Breast epithelium (tissue), 4 donors: ENCODE measurements around the gene TPSAB1. TPM values are rescaled to one million over a fixed set of nuclear protein-coding genes. Genes with fewer than 3 reads are reported as not detected.
"Not testable (repeated sequence)": the region's sequence is repeated elsewhere in the genome, so short reads cannot be mapped to it uniquely, and the experiment has no call there.

ENCODE experiments used
- DNase-seq, 2 donors: peaks; one replicate each; pipeline ENCODE4 v3.0.0-alpha.2; 2019; ENCODE audit warnings: low spot score in 2 of 2
- H3K27ac ChIP-seq, 2 donors: fragments of 200-600 bp; sonication (generic) in 1 of 2; one replicate each; pipeline ENCODE4 v1.5.1; 2016 to 2019; ENCODE audit warnings: mild to moderate bottlenecking in 1 of 2
- H3K27me3 ChIP-seq, 2 donors: fragments of 200-600 bp; sonication (generic) in 1 of 2; one replicate each; pipeline versions ENCODE4 v1.5.1 to v1.6.0; 2017 to 2019; ENCODE audit warnings: control low read depth in 1 of 2, mild to moderate bottlenecking in 1 of 2
- H3K36me3 ChIP-seq: fragments of 200-600 bp; one replicate; pipeline ENCODE4 v1.5.1; 2019
- H3K4me1 ChIP-seq, 2 donors: fragments of 200-600 bp; sonication (generic); one replicate each; pipeline ENCODE4 v1.5.1; 2016 to 2019; ENCODE audit warnings: control low read depth in 1 of 2
- H3K4me3 ChIP-seq, 3 donors: fragments of 200-600 bp; sonication (generic); 1 replicate in 2 of 3; 2 replicates in 1 of 3; pipeline ENCODE4 v1.5.1; 2016 to 2019; ENCODE audit warnings: mild to moderate bottlenecking in 3 of 3, moderate library complexity in 2 of 3
- H3K9me3 ChIP-seq, 2 donors: fragments of 200-600 bp; sonication (generic) in 1 of 2; one replicate each; pipeline ENCODE4 v1.5.1; 2016 to 2019; ENCODE audit warnings: control low read depth in 1 of 2
- CTCF ChIP-seq, 3 donors: fragments of 450-650 bp; IDR thresholded peaks; one replicate each; pipeline ENCODE4 v1.5.1; 2016 to 2017; ENCODE audit warnings: antibody characterized with exemption in 3 of 3, mild to moderate bottlenecking in 3 of 3, moderate library complexity in 3 of 3
- POLR2A ChIP-seq: fragments of 450-650 bp; IDR thresholded peaks from one replicate; pipeline ENCODE4 v1.6.1; 2016; ENCODE audit warnings: antibody characterized with exemption, mild to moderate bottlenecking, moderate library complexity
- POLR2AphosphoS5 ChIP-seq, 3 donors: sonication (generic); formaldehyde crosslinking; IDR thresholded peaks; one replicate each; pipeline ENCODE4 v1.6.1; 2017; ENCODE audit warnings: antibody characterized with exemption in 3 of 3
- intact Hi-C: fragments of 100-400 bp; cut with DNase I; formaldehyde crosslinking; loops from one replicate; pipeline ENCODE4 v1.15.1; 2023; ENCODE audit warnings: low total_unique reads
- total RNA-seq, 3 donors: library from RNA; depleted of rRNA; stranded (reverse); fragments of >200 nt; gene quantifications; one replicate each; pipeline ENCODE4 v1.1.0, GENCODE V29; 2016

Gene TPSAB1
- total RNA-seq, 3 donors from 2014 or later = 5.9 to 156 (median 19.8) TPM

GRCh38 chr16:1243907-1244850 lies 3.7 kb downstream of the TPSAB1 start:
- H3K27me3 ChIP-seq = peaks cover 0 to 11% of the 10 kb centered on the region in 2 donors
- H3K27ac ChIP-seq, H3K9me3 ChIP-seq, H3K4me1 ChIP-seq, intact Hi-C loops, H3K36me3 ChIP-seq, H3K4me3 ChIP-seq, DNase-seq: not testable (repeated sequence)

GRCh38 chr16:1244881-1245280 lies 4.4 kb downstream of the TPSAB1 start:
- intact Hi-C loops = no loop called here
- Histone ChIP-seq H3K27ac (no peak overlapping the region), H3K9me3 (no peaks in the 10 kb centered on the region), H3K4me1 (no peaks in the 10 kb centered on the region), H3K4me3 (no peak overlapping the region), H3K27me3 (peaks cover 0 to 11% of the 10 kb centered on the region in 2 donors), H3K36me3 (no peaks in the 10 kb centered on the region)
- TF ChIP-seq CTCF (IDR thresholded peaks at IDR 0.05) (no peak), POLR2AphosphoS5 (IDR thresholded peaks at IDR 0.05) (no peak), POLR2A (no peak)
- peak in 1 of 2 donors; percentile 78 for DNase-seq

- no peaks in the 10 kb centered on the region for H3K36me3 ChIP-seq
- H3K4me1 ChIP-seq = no peaks in the 10 kb centered on the region
- no peak for DNase-seq
- no peaks in the 10 kb centered on the region for H3K9me3 ChIP-seq
- H3K4me3 ChIP-seq = no peak overlapping the region
- intact Hi-C loops = no loop called here
- peaks cover 0 to 11% of the 10 kb centered on the region in 2 donors for H3K27me3 ChIP-seq
- H3K27ac ChIP-seq = no peak overlapping the region
- TF ChIP-seq CTCF (IDR thresholded peaks at IDR 0.05) (no peak), POLR2A (no peak), POLR2AphosphoS5 (IDR thresholded peaks at IDR 0.05) (no peak)
These were observed 5.0 kb downstream of the TPSAB1 start for GRCh38 chr16:1245452-1246020.

- H3K27ac ChIP-seq, H3K4me3 ChIP-seq, intact Hi-C loops, H3K4me1 ChIP-seq, H3K36me3 ChIP-seq, H3K9me3 ChIP-seq, DNase-seq: not testable (repeated sequence)
- H3K27me3 ChIP-seq = peaks cover 0 to 11% of the 10 kb centered on the region in 2 donors
These were observed 7.5 kb downstream of the TPSAB1 start for GRCh38 chr16:1247903-1248537.

- H3K9me3 ChIP-seq, H3K4me3 ChIP-seq, H3K4me1 ChIP-seq, intact Hi-C loops, DNase-seq, H3K36me3 ChIP-seq, H3K27ac ChIP-seq: not testable (repeated sequence)
- peaks cover 0 to 11% of the 10 kb centered on the region in 2 donors for H3K27me3 ChIP-seq
These were observed 8.7 kb downstream of the TPSAB1 start for GRCh38 chr16:1249031-1249755.

GRCh38 chr16:1253701-1254364 lies 13.3 kb downstream of the TPSAB1 start:
- H3K9me3 ChIP-seq, intact Hi-C loops: not testable (repeated sequence)

GRCh38 chr16:1254821-1255220 lies 14.3 kb downstream of the TPSAB1 start:
- intact Hi-C loops, H3K27ac ChIP-seq, DNase-seq, H3K36me3 ChIP-seq, H3K9me3 ChIP-seq, H3K4me3 ChIP-seq, H3K4me1 ChIP-seq: not testable (repeated sequence)
- H3K27me3 ChIP-seq = peaks cover 0 to 38% of the 10 kb centered on the region in 2 donors

More at GRCh38 chr16:1253701-1254364, 13.3 kb downstream of the TPSAB1 start:
- not testable (repeated sequence) for H3K4me1 ChIP-seq, H3K27ac ChIP-seq, H3K4me3 ChIP-seq, H3K36me3 ChIP-seq, DNase-seq
- peaks cover 0 to 28% of the 10 kb centered on the region in 2 donors for H3K27me3 ChIP-seq

GRCh38 chr16:1255276-1256122 lies 15.0 kb downstream of the TPSAB1 start, which contains the start of gene TPSD1:
TPSD1 (plus strand) TSS chr16:1256069; CDS start chr16:1256281, 212 bp downstream.
- H3K9me3 ChIP-seq, DNase-seq, H3K4me3 ChIP-seq, H3K36me3 ChIP-seq, H3K4me1 ChIP-seq, intact Hi-C loops, H3K27ac ChIP-seq: not testable (repeated sequence)
- H3K27me3 ChIP-seq = peaks cover 0 to 45% of the 10 kb centered on the region in 2 donors

GRCh38 chr16:1256296-1256873 lies 15.9 kb downstream of the TPSAB1 start:
- peaks cover 0 to 54% of the 10 kb centered on the region in 2 donors for H3K27me3 ChIP-seq
- not testable (repeated sequence) for H3K27ac ChIP-seq

More at GRCh38 chr16:1256296-1256873, 15.9 kb downstream of the TPSAB1 start:
- DNase-seq, H3K9me3 ChIP-seq, H3K4me1 ChIP-seq, H3K36me3 ChIP-seq, H3K4me3 ChIP-seq, intact Hi-C loops: not testable (repeated sequence)
